HG03521 (cell line): Measurements from ENCODE around the gene EIF4ENIF1.
"Not testable (repeated sequence)": the region's sequence is repeated elsewhere in the genome, so short reads cannot be mapped to it uniquely, and the experiment has no call there.

Source experiments
- ATAC-seq: cut with Tn5 transposase; IDR thresholded peaks from one replicate; pipeline ENCODE4 v1.9.1; 2021; ENCODE audit warnings: mild to moderate bottlenecking, moderate library complexity; ENCODE audit not compliant: unreplicated experiment

The EIF4ENIF1 gene

GRCh38 chr22:31489632-31490495, at the start of gene EIF4ENIF1:
Gene EIF4ENIF1 (minus strand): TSS chr22:31489842. CDS start chr22:31488718, 1,124 bp downstream.
- ATAC-seq, result peak; percentile 37

- ATAC-seq, result no peak
Observed at GRCh38 chr22:31538815-31539214, 49.2 kb upstream of the EIF4ENIF1 start.

- no peak for ATAC-seq
Observed at GRCh38 chr22:31537019-31537535, 47.4 kb upstream of the EIF4ENIF1 start.

- ATAC-seq, result no peak
Observed at GRCh38 chr22:31533374-31533773, 43.7 kb upstream of the EIF4ENIF1 start.

GRCh38 chr22:31532060-31532459, 42.4 kb upstream of the EIF4ENIF1 start:
- ATAC-seq, result no peak

- ATAC-seq, result no peak
Observed at GRCh38 chr22:31530823-31531195, 41.2 kb upstream of the EIF4ENIF1 start.

- ATAC-seq, result no peak
Observed at GRCh38 chr22:31526270-31526669, 36.6 kb upstream of the EIF4ENIF1 start.

GRCh38 chr22:31524132-31524531, 34.5 kb upstream of the EIF4ENIF1 start:
- ATAC-seq, result not testable (repeated sequence)

GRCh38 chr22:31520051-31520450, 30.4 kb upstream of the EIF4ENIF1 start:
- no peak for ATAC-seq

- ATAC-seq, result no peak
Observed at GRCh38 chr22:31509061-31509762, 19.6 kb upstream of the EIF4ENIF1 start.

GRCh38 chr22:31508536-31508935, 18.9 kb upstream of the EIF4ENIF1 start:
- ATAC-seq, result no peak

- not testable (repeated sequence) for ATAC-seq
Observed at GRCh38 chr22:31507517-31507916, 17.9 kb upstream of the EIF4ENIF1 start.

GRCh38 chr22:31504282-31504681, 14.6 kb upstream of the EIF4ENIF1 start:
- no peak for ATAC-seq

GRCh38 chr22:31503211-31503964, 13.7 kb upstream of the EIF4ENIF1 start:
- ATAC-seq, result no peak

GRCh38 chr22:31501738-31502137, 12.1 kb upstream of the EIF4ENIF1 start:
- ATAC-seq, result no peak

GRCh38 chr22:31497148-31497938, 7.7 kb upstream of the EIF4ENIF1 start:
- ATAC-seq, result no peak

- no peak for ATAC-seq
Observed at GRCh38 chr22:31496735-31497146, 7.1 kb upstream of the EIF4ENIF1 start.

GRCh38 chr22:31496007-31496734, 6.5 kb upstream of the EIF4ENIF1 start, which contains the start of gene SFI1:
Gene SFI1 (plus strand): TSS chr22:31496536. CDS start chr22:31508285, 11,749 bp downstream.
- peak; percentile 75 for ATAC-seq

- no peak for ATAC-seq
Observed at GRCh38 chr22:31495343-31495742, 5.7 kb upstream of the EIF4ENIF1 start.
